CMK (cell line): ENCODE data around the gene C2CD2L.
A peak's percentile ranks its signal among the peaks of the same experiment; 100 is the strongest.
"Not testable (repeated sequence)": the region's sequence is repeated elsewhere in the genome, so short reads cannot be mapped to it uniquely, and the experiment has no call there.

ENCODE experiments used
- DNase-seq: peaks from one replicate; pipeline ENCODE4 v3.0.0-alpha.2; 2010; ENCODE audit warnings: low read depth

The C2CD2L gene

DNA sequence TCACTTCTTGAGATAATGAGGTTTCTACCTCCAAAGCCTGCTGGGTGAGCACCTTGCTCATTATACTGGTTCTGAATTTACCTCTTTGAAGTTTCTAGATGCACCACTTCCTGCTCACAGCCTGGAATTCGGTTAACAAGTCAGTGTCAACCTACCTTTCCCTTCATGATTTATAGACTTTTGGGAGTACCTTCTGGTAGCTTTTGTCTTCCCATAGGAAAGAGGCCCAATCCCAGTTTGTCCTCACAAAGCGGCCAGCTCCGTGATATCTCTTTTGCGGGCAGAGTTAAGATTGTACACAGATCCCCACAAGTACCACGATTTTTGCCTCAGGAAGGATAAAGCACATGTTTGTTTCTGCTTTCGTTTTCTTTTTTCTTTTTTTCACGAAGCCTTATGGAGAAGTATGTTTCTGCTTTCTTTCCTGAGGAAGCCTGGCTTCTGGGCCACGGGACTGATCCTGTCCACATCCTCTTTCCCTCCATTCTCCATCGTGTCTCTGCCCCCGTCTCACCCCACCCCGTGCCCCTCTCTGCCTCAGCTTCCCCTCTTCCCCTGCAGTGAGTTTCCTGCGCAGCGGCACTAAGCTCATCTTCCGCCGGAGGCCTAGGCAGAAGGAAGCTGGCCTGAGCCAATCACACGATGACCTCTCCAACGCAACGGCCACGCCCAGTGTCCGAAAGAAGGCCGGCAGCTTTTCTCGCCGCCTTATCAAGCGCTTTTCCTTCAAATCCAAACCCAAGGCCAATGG is 8.5 kb downstream of the C2CD2L start:
- DNase-seq = no peak

DNA sequence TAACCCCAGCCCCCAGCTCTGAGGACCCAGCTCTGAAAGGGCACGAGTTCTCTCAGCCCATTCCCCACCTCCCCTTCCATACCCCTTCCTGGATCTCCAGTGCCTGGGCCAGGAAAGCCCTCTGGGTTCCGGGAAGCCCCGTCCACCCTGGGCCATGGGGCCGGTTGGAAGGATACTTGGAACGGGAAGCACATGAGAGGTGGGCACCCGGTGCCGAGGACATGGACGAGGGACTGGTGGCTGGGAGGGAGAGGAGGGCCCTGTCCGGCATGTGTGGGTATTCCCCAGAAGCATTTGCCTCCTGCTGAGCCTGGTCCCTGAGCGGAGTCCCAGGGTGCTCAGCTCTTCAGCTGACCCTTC is 9.1 kb downstream of the C2CD2L start:
- DNase-seq = no peak

DNA sequence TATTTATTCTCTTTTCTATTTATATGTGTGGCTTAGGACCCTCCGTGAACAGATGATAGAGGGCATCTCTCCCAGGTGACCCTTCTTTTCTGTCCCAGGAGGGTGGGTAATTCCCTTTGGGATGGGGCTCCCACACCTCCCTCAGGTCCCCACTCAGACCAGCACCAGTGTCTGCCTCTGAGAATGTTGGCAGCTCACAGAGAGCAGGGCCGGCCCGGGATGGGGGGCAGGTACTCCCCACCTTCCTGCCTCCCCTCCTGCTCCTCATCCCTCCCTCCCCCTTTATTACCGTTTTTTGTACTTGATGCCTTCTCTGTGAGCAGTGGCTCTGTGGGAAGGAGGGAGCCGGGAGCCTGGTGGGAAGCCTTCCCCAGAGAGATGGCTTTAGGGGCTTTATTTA is 9.5 kb downstream of the C2CD2L start:
- no peak for DNase-seq

DNA sequence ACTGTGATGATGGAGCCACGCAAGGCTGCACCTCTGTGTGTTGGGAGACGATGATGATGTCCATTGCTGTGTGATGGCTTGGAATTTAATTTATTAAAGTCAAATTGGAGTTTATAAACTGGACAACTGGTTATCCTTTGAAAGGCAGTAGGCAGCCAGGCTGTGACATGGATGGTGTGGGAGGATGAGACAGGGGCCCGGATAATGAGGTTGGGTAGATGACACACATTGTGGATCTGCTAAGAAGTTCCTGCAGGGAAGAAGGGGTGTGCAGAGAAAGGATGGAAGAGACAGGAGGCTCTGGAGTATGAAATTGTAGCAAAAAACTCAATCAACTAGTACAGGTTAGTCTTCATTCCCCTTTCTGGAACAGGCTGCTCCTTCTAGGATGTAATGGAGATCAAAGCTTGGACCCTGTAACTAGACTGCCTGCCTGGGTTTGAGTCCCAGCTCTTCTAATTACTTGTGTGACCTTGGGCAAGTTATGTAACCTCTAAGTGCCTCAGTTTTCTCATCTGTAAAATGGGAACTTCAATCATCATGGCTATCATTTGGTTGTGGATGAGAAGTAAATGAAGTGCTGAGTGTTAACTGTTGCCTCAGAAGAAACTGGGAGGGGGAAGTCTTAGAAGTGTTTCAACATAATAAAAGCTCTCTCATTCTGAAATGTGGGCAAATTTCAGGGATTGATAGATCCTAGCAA is 10.0 kb downstream of the C2CD2L start:
- DNase-seq = no peak

- DNase-seq = no peak
These were observed 11.1 kb downstream of the C2CD2L start for GRCh38 chr11:119118227-119118626.

DNA sequence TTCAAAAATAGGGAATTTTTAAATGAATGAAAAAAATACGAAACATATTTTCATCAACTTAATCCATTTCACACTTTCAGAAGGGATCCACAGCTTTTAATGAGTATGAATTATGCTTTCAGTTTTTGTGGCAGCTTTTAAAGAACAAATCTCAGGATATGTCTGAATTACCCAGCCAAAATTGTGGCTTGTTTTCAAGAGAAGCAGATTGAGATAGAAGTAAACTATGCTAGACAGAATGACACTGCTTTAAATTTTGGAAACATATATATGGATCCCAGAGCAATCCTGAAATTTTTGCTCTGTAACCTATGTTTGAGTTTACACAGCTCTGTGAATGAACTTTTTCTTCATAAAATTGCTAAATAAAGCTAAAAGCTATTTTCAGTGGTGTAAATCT is 11.8 kb downstream of the C2CD2L start:
- DNase-seq = no peak

- no peak for DNase-seq
These were observed 13.5 kb downstream of the C2CD2L start for GRCh38 chr11:119120639-119121007.

- peak; percentile 99 for DNase-seq
These were observed 14.1 kb downstream of the C2CD2L start, which contains the start of gene HINFP for GRCh38 chr11:119121008-119121810. Gene HINFP, plus strand, starts transcription at chr11:119121580. Its CDS starts 5,365 bp downstream, at chr11:119126945.

DNA sequence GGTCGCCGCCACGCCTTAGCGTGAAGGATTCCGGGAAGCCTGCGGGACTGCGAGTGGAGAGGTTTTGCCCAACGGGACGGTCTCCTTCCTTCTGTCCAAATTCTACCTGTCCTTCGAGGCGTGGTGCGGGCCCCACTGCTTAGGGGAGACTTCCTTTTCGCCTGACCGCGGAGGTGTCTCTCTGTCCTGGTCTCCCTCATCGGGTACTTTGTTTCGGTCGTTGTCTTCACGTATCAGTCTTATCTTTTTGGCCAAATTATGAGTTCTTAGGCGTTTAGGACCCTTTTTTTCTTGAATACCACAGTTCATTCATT is 14.6 kb downstream of the C2CD2L start:
- DNase-seq = no peak

DNA sequence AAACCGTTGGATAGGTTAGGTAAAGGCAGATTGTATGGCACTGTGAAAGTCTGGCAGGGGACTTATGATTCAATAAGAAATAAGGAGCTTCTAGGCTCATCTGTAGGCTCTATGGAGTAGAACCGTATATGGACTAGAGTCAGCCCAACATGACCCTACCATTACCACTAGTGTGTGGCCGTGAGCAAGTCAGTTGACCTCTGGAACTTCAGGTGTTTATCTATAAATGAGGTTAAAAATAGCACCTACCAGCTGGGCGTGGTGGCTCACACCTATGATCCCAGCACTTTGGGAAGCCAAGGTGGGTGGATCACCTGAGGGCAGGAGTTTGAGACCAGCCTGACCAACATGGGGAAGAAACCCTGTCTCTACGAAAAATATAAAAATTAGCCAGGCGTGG is 18.7 kb downstream of the C2CD2L start:
- DNase-seq = no peak

DNA sequence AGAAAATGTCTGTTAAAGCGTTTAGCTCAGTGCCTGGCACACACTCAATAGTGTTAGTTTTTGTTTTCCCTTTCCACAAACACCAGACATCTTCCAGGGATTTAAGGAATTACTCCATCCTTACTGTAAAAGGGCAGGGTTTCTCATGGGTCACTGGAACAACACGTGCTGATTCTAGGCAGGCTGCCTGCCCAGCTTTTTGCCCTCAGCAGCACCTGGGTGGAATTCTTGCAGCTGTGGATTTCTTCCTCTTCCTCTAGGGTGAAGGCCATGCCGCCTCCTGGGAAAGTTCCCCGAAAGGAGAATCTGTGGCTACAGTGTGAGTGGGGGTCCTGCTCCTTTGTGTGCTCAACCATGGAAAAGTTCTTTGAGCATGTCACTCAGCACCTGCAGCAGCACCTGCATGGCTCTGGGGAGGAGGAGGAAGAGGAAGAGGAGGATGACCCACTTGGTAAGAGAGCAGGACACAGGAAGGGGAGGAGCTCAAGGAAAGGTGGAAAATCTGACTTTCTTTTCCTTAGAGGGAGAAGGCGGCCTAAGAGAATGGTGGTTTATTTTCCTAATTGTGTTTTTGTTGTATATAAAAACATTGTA is 19.6 kb downstream of the C2CD2L start:
- no peak for DNase-seq

GRCh38 chr11:119130662-119131061 is 23.5 kb downstream of the C2CD2L start:
- DNase-seq = no peak

- no peak for DNase-seq
These were observed 27.3 kb downstream of the C2CD2L start for GRCh38 chr11:119134389-119134978.

GRCh38 chr11:119139276-119139675 is 32.1 kb downstream of the C2CD2L start:
- DNase-seq = not testable (repeated sequence)

DNA sequence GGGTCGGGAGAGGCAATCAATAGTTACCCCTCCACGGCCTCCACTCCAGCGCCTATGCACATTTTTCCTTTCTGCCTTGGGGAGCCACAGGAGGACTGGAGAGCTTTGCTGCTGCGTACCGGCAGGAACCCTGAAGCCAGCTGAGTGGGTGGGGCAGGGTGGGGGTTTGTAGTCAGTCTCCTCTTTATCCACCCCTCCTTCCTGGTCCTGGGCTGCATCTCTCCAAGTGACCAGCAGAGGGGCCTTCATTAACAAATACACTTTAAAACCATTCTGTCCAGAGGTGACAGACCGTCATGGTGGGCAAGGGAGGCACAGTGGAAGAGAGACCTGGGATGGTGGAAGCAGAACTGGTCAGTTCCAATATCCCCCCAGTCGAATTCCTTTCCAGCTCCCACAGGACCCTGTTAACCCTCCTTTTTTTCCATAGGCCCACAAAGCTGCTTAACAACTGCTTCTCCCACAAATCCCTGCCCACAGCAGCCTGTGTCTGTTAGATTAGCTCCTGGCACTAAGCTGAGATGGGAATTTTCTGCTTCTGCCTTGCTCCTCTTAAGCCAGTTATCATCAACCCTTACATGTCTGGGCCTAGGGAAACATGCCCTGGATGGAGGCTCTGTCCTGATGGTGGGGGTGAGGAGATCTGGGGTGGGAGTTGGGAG is 37.8 kb downstream of the C2CD2L start:
- peak; percentile 56 for DNase-seq

DNA sequence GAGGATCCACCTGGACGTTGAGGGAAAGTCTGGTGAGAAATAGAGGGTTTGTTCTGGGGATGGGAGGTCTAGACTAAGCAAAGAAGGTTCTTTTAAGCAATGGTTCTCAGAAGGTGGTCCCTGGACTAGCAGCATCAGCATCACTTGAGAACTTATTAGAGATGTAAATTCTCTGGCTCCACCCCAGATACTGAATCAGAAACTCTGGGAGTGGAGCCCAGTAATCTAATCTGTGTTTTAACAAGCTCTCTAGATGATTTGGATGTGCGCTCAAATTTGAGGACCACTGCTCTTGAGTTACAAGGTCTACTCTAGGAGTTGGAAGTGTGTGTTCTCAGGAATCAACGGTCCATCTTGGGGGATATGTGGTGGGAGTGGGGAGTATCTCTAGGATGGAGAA is 38.4 kb downstream of the C2CD2L start:
- no peak for DNase-seq

- no peak for DNase-seq
These were observed 40.6 kb downstream of the C2CD2L start for GRCh38 chr11:119147604-119148333.

- DNase-seq = no peak
These were observed 41.5 kb downstream of the C2CD2L start for GRCh38 chr11:119148720-119149017.

DNA sequence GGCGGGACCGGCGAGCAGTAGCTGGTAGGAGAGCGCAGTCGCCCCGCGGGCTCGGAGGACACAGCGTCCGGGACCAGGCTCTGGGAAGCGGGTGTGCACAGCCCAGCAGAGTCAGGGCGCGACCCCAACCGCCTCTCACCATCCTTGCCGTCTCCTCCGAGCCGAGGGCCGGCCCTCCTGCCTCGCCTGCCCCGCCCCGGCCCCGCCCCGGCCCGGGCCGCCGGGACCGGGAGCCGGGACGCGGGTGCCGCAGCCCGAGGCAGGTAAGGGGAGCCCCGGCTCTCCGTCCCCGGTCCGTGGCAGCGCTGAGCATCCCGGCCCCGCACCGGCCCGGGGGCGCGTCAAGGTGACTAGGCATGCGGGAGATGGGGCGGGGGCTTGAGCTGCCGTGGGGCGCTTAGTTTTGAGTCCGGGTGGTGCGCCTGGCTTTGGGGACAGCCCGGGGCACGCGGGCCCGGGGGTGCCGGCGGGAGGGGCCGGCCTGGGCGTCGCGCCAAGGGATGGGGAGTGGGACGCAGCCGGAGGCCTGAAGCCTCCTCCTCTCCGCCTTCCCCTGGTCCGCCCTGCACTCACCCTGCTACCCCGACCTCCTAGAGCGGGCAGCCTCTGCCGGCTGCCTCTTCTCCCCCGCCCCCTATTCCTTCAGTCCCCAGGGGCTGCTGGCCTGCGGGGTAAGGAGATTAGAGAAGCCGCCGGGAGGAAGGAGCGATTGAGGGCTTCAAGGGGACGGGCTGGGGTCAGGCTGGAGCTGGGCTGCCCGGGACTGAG is 42.1 kb downstream of the C2CD2L start, which contains the start of gene ABCG4:
TSS of gene ABCG4 (plus strand) at position 35 of the 768 bp plus-strand sequence. CDS start 914 bp downstream, outside the sequence.
- no peak for DNase-seq

GRCh38 chr11:119149786-119150275 is 42.7 kb downstream of the C2CD2L start:
- DNase-seq = no peak
